GM10266 (cell line): Measurements from ENCODE around the gene TMEM81.

Source experiments
- DNase-seq: peaks from one replicate; pipeline ENCODE4 v3.0.0; 2012; ENCODE audit errors: extremely low spot score
- TF ChIP-seq, protein P1 (sequence below): IDR thresholded peaks from 2 replicates; pipeline ENCODE4 v1.5.1; 2012; ENCODE audit warnings: mild to moderate bottlenecking, low read depth; ENCODE audit not compliant: control insufficient read depth, insufficient read depth; ENCODE audit errors: missing control alignments

Gene TMEM81

DNA sequence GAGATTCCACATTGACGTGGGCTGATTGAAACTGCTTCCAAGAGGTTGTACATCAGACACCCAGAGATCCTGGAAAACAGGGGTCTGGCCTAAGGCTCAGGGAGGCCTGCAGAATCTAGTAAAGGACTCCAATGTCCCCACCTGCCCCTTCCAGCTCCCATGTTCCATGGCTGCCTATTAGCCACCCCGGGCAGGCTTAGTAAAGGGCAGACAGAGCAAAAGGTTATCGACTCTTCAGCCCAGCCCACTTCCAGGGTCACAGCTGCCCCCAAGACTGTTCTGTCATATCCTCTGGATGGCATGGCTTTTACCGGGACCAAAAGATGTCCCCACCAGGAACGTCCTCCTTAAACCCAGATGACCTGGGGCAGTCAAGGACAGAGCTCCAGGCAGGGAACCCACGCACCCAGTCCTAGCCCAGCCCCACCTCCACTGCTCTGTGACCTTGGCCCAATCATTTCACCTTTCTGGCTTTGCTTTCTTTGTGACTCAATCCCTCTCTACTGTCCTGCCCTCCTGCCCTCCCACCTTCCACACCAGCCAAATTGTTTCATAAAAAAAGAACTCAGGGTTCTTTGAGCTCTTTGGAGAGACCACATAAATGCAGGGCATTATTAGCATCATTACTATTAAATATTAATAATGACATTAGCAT, 46.0 kb downstream of the TMEM81 start:
- TF ChIP-seq, protein P1, sequence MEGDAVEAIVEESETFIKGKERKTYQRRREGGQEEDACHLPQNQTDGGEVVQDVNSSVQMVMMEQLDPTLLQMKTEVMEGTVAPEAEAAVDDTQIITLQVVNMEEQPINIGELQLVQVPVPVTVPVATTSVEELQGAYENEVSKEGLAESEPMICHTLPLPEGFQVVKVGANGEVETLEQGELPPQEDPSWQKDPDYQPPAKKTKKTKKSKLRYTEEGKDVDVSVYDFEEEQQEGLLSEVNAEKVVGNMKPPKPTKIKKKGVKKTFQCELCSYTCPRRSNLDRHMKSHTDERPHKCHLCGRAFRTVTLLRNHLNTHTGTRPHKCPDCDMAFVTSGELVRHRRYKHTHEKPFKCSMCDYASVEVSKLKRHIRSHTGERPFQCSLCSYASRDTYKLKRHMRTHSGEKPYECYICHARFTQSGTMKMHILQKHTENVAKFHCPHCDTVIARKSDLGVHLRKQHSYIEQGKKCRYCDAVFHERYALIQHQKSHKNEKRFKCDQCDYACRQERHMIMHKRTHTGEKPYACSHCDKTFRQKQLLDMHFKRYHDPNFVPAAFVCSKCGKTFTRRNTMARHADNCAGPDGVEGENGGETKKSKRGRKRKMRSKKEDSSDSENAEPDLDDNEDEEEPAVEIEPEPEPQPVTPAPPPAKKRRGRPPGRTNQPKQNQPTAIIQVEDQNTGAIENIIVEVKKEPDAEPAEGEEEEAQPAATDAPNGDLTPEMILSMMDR, result no peak
- no peak for DNase-seq

DNA sequence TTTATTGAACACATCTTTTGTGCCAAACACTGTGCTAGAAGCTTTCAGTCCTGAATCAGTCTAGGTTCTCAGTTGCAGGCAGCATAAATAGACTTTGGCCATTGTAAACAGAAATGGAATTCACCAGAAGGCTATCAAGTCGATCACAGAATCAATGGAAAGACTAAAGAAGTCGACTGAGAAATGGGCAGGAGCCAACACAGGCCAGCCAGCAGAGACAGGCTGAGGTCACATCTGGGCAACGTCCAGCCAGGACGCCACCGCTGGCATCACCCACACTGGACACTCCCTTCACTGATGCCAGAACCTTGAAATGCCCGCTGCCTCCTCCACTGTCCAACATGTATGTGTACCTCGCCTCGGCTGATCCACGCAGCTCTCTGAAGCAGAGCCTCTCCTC, 46.7 kb downstream of the TMEM81 start:
- TF ChIP-seq, protein P1, result no peak
- DNase-seq, result no peak
